HCT116 (cell line): Measurements from ENCODE around the gene ALK.

Experiments used
- CEBPB ChIP-seq: IDR thresholded peaks from 2 replicates; pipeline ENCODE4 v1.6.1; 2012; ENCODE audit warnings: low read depth
- CTCF ChIP-seq, 3 experiments: fragments of 200-600 bp in 1 of 3; sonication (generic) in 1 of 3; IDR thresholded peaks in 2 of 3; conservative IDR thresholded peaks in 1 of 3; 2 replicates each; pipeline ENCODE4 v1.5.1; 2012 to 2017; ENCODE audit warnings: low read depth in 2 of 3, low read length in 2 of 3, antibody characterized with exemption in 1 of 3, borderline replicate concordance in 1 of 3, control low read depth in 1 of 3, mild to moderate bottlenecking in 1 of 3, mixed read lengths in 1 of 3, mixed run types in 1 of 3, moderate library complexity in 1 of 3; ENCODE audit not compliant: insufficient read depth in 1 of 3
- EZH2 ChIP-seq: fragments of 200-600 bp; sonication (generic); IDR thresholded peaks from 2 replicates; pipeline ENCODE4 v1.6.1; 2017; ENCODE audit warnings: antibody characterized with exemption, mixed run types
- EZH2phosphoT487 ChIP-seq: fragments of 200-600 bp; IDR thresholded peaks from 2 replicates; pipeline ENCODE4 v1.6.1; 2018; ENCODE audit warnings: antibody characterized with exemption, borderline replicate concordance
- POLR2A ChIP-seq: IDR thresholded peaks from 2 replicates; pipeline ENCODE4 v1.7.0; 2011; ENCODE audit warnings: borderline replicate concordance; ENCODE audit not compliant: insufficient read depth, insufficient read length; ENCODE audit errors: extremely low read depth
- POLR2AphosphoS5 ChIP-seq: IDR thresholded peaks from 2 replicates; pipeline ENCODE4 v1.6.1; 2011; ENCODE audit warnings: mild to moderate bottlenecking, low read depth, low read length, moderate library complexity
- REST ChIP-seq: IDR thresholded peaks from 2 replicates; pipeline ENCODE4 v1.6.1; 2012; ENCODE audit warnings: low read depth
- SIN3A ChIP-seq: IDR thresholded peaks from 2 replicates; pipeline ENCODE4 v1.6.1; 2012; ENCODE audit warnings: low read depth
- SP1 ChIP-seq: IDR thresholded peaks from 2 replicates; pipeline ENCODE4 v1.6.1; 2012; ENCODE audit warnings: low read depth
- SRF ChIP-seq: IDR thresholded peaks from 2 replicates; pipeline ENCODE4 v1.6.1; 2012; ENCODE audit warnings: low read depth
- YY1 ChIP-seq: IDR thresholded peaks from 2 replicates; pipeline ENCODE4 v1.6.1; 2011; ENCODE audit warnings: low read length, low read depth, moderate library complexity, mild to moderate bottlenecking; ENCODE audit not compliant: insufficient replicate concordance; ENCODE audit errors: extremely low read depth
- ZBTB33 ChIP-seq: IDR thresholded peaks from 2 replicates; pipeline ENCODE4 v1.6.1; 2011; ENCODE audit warnings: mild to moderate bottlenecking, low read length, moderate library complexity; ENCODE audit not compliant: insufficient replicate concordance; ENCODE audit errors: extremely low read depth

- TF ChIP-seq POLR2A, result no peak
- TF ChIP-seq SIN3A, result no peak
- no peak for TF ChIP-seq POLR2AphosphoS5
- TF ChIP-seq CTCF (IDR thresholded peaks at IDR 0.05 in 2 of 3, conservative IDR thresholded peaks at IDR 0.05 in 1 of 3; ENCODE audit: borderline replicate concordance in 1 of 3, insufficient read depth in 1 of 3, low read depth in 2 of 3, low read length in 2 of 3), result no peak
- no peak for TF ChIP-seq SRF
- TF ChIP-seq REST, result no peak
- TF ChIP-seq CEBPB, result no peak
- TF ChIP-seq SP1, result no peak
- TF ChIP-seq EZH2, result no peak
- TF ChIP-seq EZH2phosphoT487, result no peak
- TF ChIP-seq YY1, result no peak
- no peak for TF ChIP-seq ZBTB33
Measured at GRCh38 chr2:29946505-29946904, 25.1 kb upstream of the ALK start.
